Fibroblast of lung (primary cell): ENCODE data around the gene OPA3. TPM values are rescaled to one million over a fixed set of nuclear protein-coding genes. Genes with fewer than 3 reads are reported as not detected.

Experiments used
- DNase-seq, 2 donors: peaks; one replicate each; pipeline versions ENCODE4 v3.0.0 to v3.0.0-alpha.2; 2010; ENCODE audit warnings: low read depth in 2 of 2
- H2AFZ ChIP-seq: 2 replicates; pipeline ENCODE4 v1.5.1; 2012; ENCODE audit warnings: low read length, control low read depth, inconsistent platforms
- H3K27ac ChIP-seq: 2 replicates; pipeline ENCODE4 v1.5.1; 2011; ENCODE audit warnings: low read length, control low read depth; ENCODE audit not compliant: insufficient read depth
- H3K27me3 ChIP-seq: 2 replicates; pipeline ENCODE4 v1.5.1; 2011; ENCODE audit warnings: mild to moderate bottlenecking, low read length; ENCODE audit not compliant: control insufficient read depth, insufficient read depth
- H3K36me3 ChIP-seq: 2 replicates; pipeline ENCODE4 v1.5.1; 2011; ENCODE audit warnings: low read length; ENCODE audit not compliant: control insufficient read depth, insufficient read depth
- H3K4me1 ChIP-seq: 2 replicates; pipeline ENCODE4 v1.5.1; 2011; ENCODE audit warnings: low read length; ENCODE audit not compliant: control insufficient read depth, insufficient read depth; ENCODE audit errors: extremely low read depth
- H3K4me2 ChIP-seq: 2 replicates; pipeline ENCODE4 v1.5.1; 2011; ENCODE audit warnings: low read length, control low read depth; ENCODE audit not compliant: insufficient read depth; ENCODE audit errors: extremely low read depth
- H3K4me3 ChIP-seq, 4 experiments: fragments of 200-600 bp in 1 of 4; sonication (generic) in 1 of 4; replicated peaks in 1 of 4; 2 replicates each; pipeline ENCODE4 v1.5.1; 2011 to 2016; ENCODE audit warnings: low read length in 4 of 4, low read depth in 3 of 4, mild to moderate bottlenecking in 3 of 4, control low read depth in 2 of 4, inconsistent platforms in 1 of 4, mixed read lengths in 1 of 4; ENCODE audit not compliant: insufficient read depth in 1 of 4; ENCODE audit errors: control extremely low read depth in 1 of 4
- H3K79me2 ChIP-seq: 2 replicates; pipeline ENCODE4 v1.5.1; 2012; ENCODE audit warnings: mild to moderate bottlenecking, low read length, inconsistent platforms; ENCODE audit not compliant: control insufficient read depth, insufficient read depth
- H3K9ac ChIP-seq: 2 replicates; pipeline ENCODE4 v1.5.1; 2011; ENCODE audit warnings: mild to moderate bottlenecking, low read length, control low read depth; ENCODE audit not compliant: insufficient read depth
- H3K9me3 ChIP-seq: 2 replicates; pipeline ENCODE4 v1.5.1; 2012; ENCODE audit warnings: low read depth, low read length; ENCODE audit not compliant: control insufficient read depth, insufficient read depth
- H4K20me1 ChIP-seq: 2 replicates; pipeline ENCODE4 v1.5.1; 2011; ENCODE audit warnings: low read length; ENCODE audit not compliant: control insufficient read depth, insufficient read depth; ENCODE audit errors: extremely low read depth
- CTCF ChIP-seq, 2 donors: IDR thresholded peaks in 1 of 2; conservative IDR thresholded peaks in 1 of 2; 1 replicate in 1 of 2; 2 replicates in 1 of 2; pipeline ENCODE4 v1.5.1; 2011 to 2012; ENCODE audit warnings: low read length in 2 of 2, control low read depth in 1 of 2, inconsistent platforms in 1 of 2, low read depth in 1 of 2, mild to moderate bottlenecking in 1 of 2
- EZH2 ChIP-seq: IDR thresholded peaks from 2 replicates; pipeline ENCODE4 v1.5.1; 2012; ENCODE audit warnings: low read length, control low read depth, mild to moderate bottlenecking; ENCODE audit errors: missing control alignments
- polyA plus RNA-seq, 2 donors: library from polyadenylated mRNA; depleted of rRNA in 1 of 2; stranded (reverse) in 1 of 2; unstranded in 1 of 2; fragments of >200 nt; gene quantifications; 2 replicates each; pipeline ENCODE4 v1.2.1, GENCODE V29; 2011 to 2012; ENCODE audit warnings: missing spikeins in 1 of 2
- total RNA-seq: library from RNA; depleted of rRNA; stranded (reverse); fragments of >200 nt; gene quantifications from 2 replicates; pipeline ENCODE4 v1.2.1, GENCODE V29; 2014

OPA3 gene
- total and polyA plus RNA-seq, 2 donors (not counting 1 experiment from before 2014, with no cell fraction given) = 3.8 to 8.3 TPM

- H3K4me3 ChIP-seq = peak overlapping the region; percentile 32 to 96 (median 72)
- peak overlapping the region; percentile 54 for H3K9ac ChIP-seq
- no peak for DNase-seq
- peak overlapping the region; percentile 56 for H3K27ac ChIP-seq
- peaks cover 15% of the 10 kb centered on the region for H3K4me1 ChIP-seq
- peak overlapping the region; percentile 96 for H3K4me2 ChIP-seq
- H3K79me2 ChIP-seq = peaks cover 70% of the 10 kb centered on the region
- no peak for TF ChIP-seq CTCF (conservative IDR thresholded peaks at IDR 0.05 in 1 of 2, IDR thresholded peaks at IDR 0.05 in 1 of 2; ENCODE audit: low read depth in 1 of 2, low read length in 2 of 2)
- no peak for TF ChIP-seq EZH2
- H2AFZ ChIP-seq = no peak overlapping the region
- no peaks in the 10 kb centered on the region for H3K27me3 ChIP-seq
- H4K20me1 ChIP-seq = no peaks in the 10 kb centered on the region
- H3K9me3 ChIP-seq = no peaks in the 10 kb centered on the region
- H3K36me3 ChIP-seq = peaks cover 4% of the 10 kb centered on the region
Measured at GRCh38 chr19:45509692-45510015, 74.9 kb downstream of the OPA3 start.

GRCh38 chr19:45508861-45509691, 75.5 kb downstream of the OPA3 start:
- H3K9me3 ChIP-seq = no peaks in the 10 kb centered on the region
- peaks cover 12% of the 10 kb centered on the region for H3K4me1 ChIP-seq
- peak overlapping the region; percentile 65 to 96 (median 93) for H3K4me3 ChIP-seq
- peaks cover 64% of the 10 kb centered on the region for H3K79me2 ChIP-seq
- H3K9ac ChIP-seq = peak overlapping the region; percentile 69
- H4K20me1 ChIP-seq = no peaks in the 10 kb centered on the region
- H3K27ac ChIP-seq = peak overlapping the region; percentile 56
- no peaks in the 10 kb centered on the region for H3K27me3 ChIP-seq
- H3K36me3 ChIP-seq = peaks cover 2% of the 10 kb centered on the region
- H2AFZ ChIP-seq = no peak overlapping the region
- peak; percentile 65 to 79 for DNase-seq
- peak overlapping the region; percentile 96 for H3K4me2 ChIP-seq
- TF ChIP-seq EZH2 (no peak), CTCF (conservative IDR thresholded peaks at IDR 0.05 in 1 of 2, IDR thresholded peaks at IDR 0.05 in 1 of 2; ENCODE audit: low read depth in 1 of 2, low read length in 2 of 2) (no peak)

GRCh38 chr19:45508417-45508860, 76.2 kb downstream of the OPA3 start:
- peak overlapping the region; percentile 69 for H3K9ac ChIP-seq
- peaks cover 2% of the 10 kb centered on the region for H3K36me3 ChIP-seq
- H3K4me3 ChIP-seq = peak overlapping the region; percentile 74 to 96 (median 93)
- peak in 1 of 2 donors; percentile 44 for DNase-seq
- peaks cover 57% of the 10 kb centered on the region for H3K79me2 ChIP-seq
- TF ChIP-seq CTCF (conservative IDR thresholded peaks at IDR 0.05 in 1 of 2, IDR thresholded peaks at IDR 0.05 in 1 of 2; ENCODE audit: low read depth in 1 of 2, low read length in 2 of 2) (no peak), EZH2 (no peak)
- peaks cover 12% of the 10 kb centered on the region for H3K4me1 ChIP-seq
- no peaks in the 10 kb centered on the region for H3K9me3 ChIP-seq
- no peak overlapping the region for H2AFZ ChIP-seq
- peak overlapping the region; percentile 91 for H3K4me2 ChIP-seq
- no peaks in the 10 kb centered on the region for H4K20me1 ChIP-seq
- H3K27ac ChIP-seq = peak overlapping the region; percentile 80
- H3K27me3 ChIP-seq = no peaks in the 10 kb centered on the region
